Heart right ventricle (tissue), 16 donors: ENCODE results near the gene PHACTR2. TPM values are rescaled to one million over a fixed set of nuclear protein-coding genes. Genes with fewer than 3 reads are reported as not detected.

Experiments
- ATAC-seq, 8 donors: fragments of 200-7000 bp; cut with Tn5 transposase; one replicate each; pipeline ENCODE4 v1.9.1; 2020; ENCODE audit warnings: mild to moderate bottlenecking in 8 of 8, moderate library complexity in 8 of 8, moderate number of reproducible peaks in 1 of 8
- DNase-seq, 2 donors: peaks; one replicate each; pipeline ENCODE4 v3.0.0-alpha.2; 2020
- H3K27ac ChIP-seq, 10 donors: fragments of 200-600 bp; sonication (generic) in 2 of 10; one replicate each; pipeline versions ENCODE4 v1.5.0 to v1.8.0; 2020 to 2022; ENCODE audit warnings: mild to moderate bottlenecking in 3 of 10
- H3K27me3 ChIP-seq, 7 donors: fragments of 200-600 bp; one replicate each; pipeline ENCODE4 v1.8.0; 2021 to 2022; ENCODE audit warnings: mild to moderate bottlenecking in 2 of 7
- H3K36me3 ChIP-seq, 9 donors: fragments of 200-600 bp; sonication (generic) in 1 of 9; one replicate each; pipeline versions ENCODE4 v1.5.0 to v1.8.0; 2020 to 2022; ENCODE audit warnings: mild to moderate bottlenecking in 2 of 9
- H3K4me1 ChIP-seq, 9 donors: fragments of 200-600 bp; sonication (generic) in 1 of 9; one replicate each; pipeline versions ENCODE4 v1.5.0 to v1.8.0; 2020 to 2022; ENCODE audit warnings: mild to moderate bottlenecking in 4 of 9
- H3K4me3 ChIP-seq, 10 donors: fragments of 200-600 bp; sonication (generic) in 2 of 10; one replicate each; pipeline versions ENCODE4 v1.5.0 to v1.8.0; 2020 to 2022; ENCODE audit warnings: mild to moderate bottlenecking in 7 of 10, moderate library complexity in 2 of 10
- H3K9me3 ChIP-seq, 11 donors: fragments of 200-600 bp in 10 of 11; sonication (generic) in 2 of 11; one replicate each; pipeline versions ENCODE4 v1.5.0 to v1.8.0; 2013 to 2022; ENCODE audit warnings: mild to moderate bottlenecking in 2 of 11, control low read depth in 1 of 11, moderate library complexity in 1 of 11
- CTCF ChIP-seq, 9 donors: fragments of 200-600 bp; sonication (generic) in 2 of 9; IDR thresholded peaks; one replicate each; pipeline versions ENCODE4 v1.5.0 to v1.8.0; 2021 to 2022; ENCODE audit warnings: antibody characterized with exemption in 9 of 9, mild to moderate bottlenecking in 5 of 9, moderate library complexity in 1 of 9
- WGBS, 2 donors: extraction: QIAGEN DNeasy Blood & Tissue Kit; methylation state at CpG; one replicate each; pipeline ENCODE4 v1.1.7; 2013; ENCODE audit warnings: inconsistent platforms in 1 of 2; 5-methylcytosine and 5-hydroxymethylcytosine counted together
- intact Hi-C, 10 donors: fragments of 100-400 bp; cut with DNase I; formaldehyde crosslinking; loops; one replicate each; pipeline versions ENCODE4 v1.11.1 to v1.14.2; 2022
- polyA plus RNA-seq, 2 donors: library from polyadenylated mRNA; stranded (reverse); fragments of 200-250 nt; gene quantifications; one replicate each; pipeline ENCODE4 v1.2.3, GENCODE V29; 2013
- total RNA-seq, 10 donors: library from RNA; stranded (reverse); fragmentation: NEBNext Ultra II Directional in 3 of 10; extraction: Animal tissue kit (Norgen Biotek cat#: 25700) in 3 of 10; gene quantifications; one replicate each; pipeline versions ENCODE4 v1.2.1 to v1.2.4, GENCODE V29; 2021 to 2023
- donor health status: Arrhythmogenic right ventricular cardiomyopathy.
- donor health status: ischemic (EF 13 %, LVEDD 7.1; RV severe dilation, severe dysfunction).
- donor health status: healthy with polysubstance abuse.
- donor health status: DM: no; HTN: yes; CAD: no.
- donor health status: DM: no; HTN: no; CAD: no.
- donor health status: ischemic (EF 25% LVEDD 6.9; RV normal size, moderate dysfunction).
- donor health status: ischemic (EF 25% LVEDD 5.7; RV mildly dilated, moderate dysfunction).
- donor health status: healthy.
- donor health status: DM: yes; HTN: yes; CAD: no.
- donor health status: Ischemic cardiomyopathy.
- donor health status: ischemic (EF 35%, LVEDD 5.7; RV mildly dilated, moderate dysfunction).
- donor health status: nonischemic (EF 11% LVEDD 7.7; RV severe dilation, severe dysfunction).
- donor health status: DM: yes; HTN: yes; CAD: no.
- donor health status: PGD.
- donor health status: ischemic (EF 29% LVEDD 5.4; RV normal size, mild dysfunction).
- donor health status: nonischemic (EF 23%, LVEDD 6.1; RV moderate dilation, normal function).

The PHACTR2 gene
- total and polyA plus RNA-seq, 12 donors, result 6.5 to 96.3 (median 70.2) TPM

- H3K36me3 ChIP-seq, result peaks cover 0 to 4% (median 0%) of the 10 kb centered on the region in 9 donors
- no peak for DNase-seq
- ATAC-seq, result peak in 1 of 8 donors; percentile 19
- no peak for TF ChIP-seq CTCF (IDR thresholded peaks at IDR 0.05)
- H3K27ac ChIP-seq, result peak overlapping the region in 2 of 10 donors; percentile 21 to 76
- intact Hi-C loops, result loop anchor here in 1 of 10 donors (10.0 kb wide), 1 partner anchor 156 kb away; the partner anchor contains the start of gene LTV1
- no peaks in the 10 kb centered on the region for H3K27me3 ChIP-seq
- WGBS, 2 donors, result 85 to 87% methylated on average over 4 of the region's 4 CpGs
- H3K4me3 ChIP-seq, result no peak overlapping the region
- peaks cover 0 to under 1% (median 0%) of the 10 kb centered on the region in 11 donors for H3K9me3 ChIP-seq
- H3K4me1 ChIP-seq, result peaks cover 3 to 90% (median 67%) of the 10 kb centered on the region in 9 donors
These were observed 10.9 kb downstream of the PHACTR2 start for GRCh38 chr6:143688681-143689080.

GRCh38 chr6:143689852-143690251 is 12.1 kb downstream of the PHACTR2 start:
- H3K4me1 ChIP-seq, result peaks cover 3 to 87% (median 69%) of the 10 kb centered on the region in 9 donors
- no peaks in the 10 kb centered on the region for H3K27me3 ChIP-seq
- ATAC-seq (no peak), DNase-seq (no peak)
- intact Hi-C loops, result loop anchor here in 3 of 10 donors (5.0 to 10.0 kb wide), 4 partner anchors 42 to 155 kb away; partner anchors contain the start of gene LTV1 (in 1 of the 3)
- no peaks in the 10 kb centered on the region for H3K9me3 ChIP-seq
- peak overlapping the region in 1 of 10 donors; percentile 76 for H3K27ac ChIP-seq
- H3K36me3 ChIP-seq, result peaks cover 0 to 4% (median 0%) of the 10 kb centered on the region in 9 donors
- H3K4me3 ChIP-seq, result no peak overlapping the region
- no peak for TF ChIP-seq CTCF (IDR thresholded peaks at IDR 0.05)
- 79% methylated on average over 9 of the region's 9 CpGs for WGBS, 2 donors

- intact Hi-C loops, result loop anchor here in 3 of 10 donors (5.0 to 10.0 kb wide), 3 partner anchors 41 to 54 kb away; no protein-coding TSS in a partner anchor
- no peak for DNase-seq
- no peaks in the 10 kb centered on the region for H3K9me3 ChIP-seq
- WGBS, 2 donors, result 58 to 63% methylated on average over 1 of the region's 1 CpG
- H3K4me3 ChIP-seq, result no peak overlapping the region
- H3K36me3 ChIP-seq, result peaks cover 0 to 4% (median 0%) of the 10 kb centered on the region in 9 donors
- peaks cover 3 to 95% (median 78%) of the 10 kb centered on the region in 9 donors for H3K4me1 ChIP-seq
- no peak for TF ChIP-seq CTCF (IDR thresholded peaks at IDR 0.05)
- H3K27ac ChIP-seq, result peak overlapping the region in 2 of 10 donors; percentile 61 to 76
- no peaks in the 10 kb centered on the region for H3K27me3 ChIP-seq
- ATAC-seq, result no peak
These were observed 13.4 kb downstream of the PHACTR2 start for GRCh38 chr6:143691155-143691554.

GRCh38 chr6:143691900-143692636 is 14.3 kb downstream of the PHACTR2 start:
- peak overlapping the region in 2 of 10 donors; percentile 11 to 19 for H3K4me3 ChIP-seq
- no peaks in the 10 kb centered on the region for H3K27me3 ChIP-seq
- peak overlapping the region in 6 of 10 donors; percentile 33 to 76 (median 44) for H3K27ac ChIP-seq
- TF ChIP-seq CTCF (IDR thresholded peaks at IDR 0.05), result no peak
- 54 to 60% methylated on average over 7 of the region's 7 CpGs for WGBS, 2 donors
- H3K9me3 ChIP-seq, result no peaks in the 10 kb centered on the region
- H3K36me3 ChIP-seq, result peaks cover 0 to 4% (median 0%) of the 10 kb centered on the region in 9 donors
- no peak for ATAC-seq
- H3K4me1 ChIP-seq, result peaks cover 3 to 96% (median 80%) of the 10 kb centered on the region in 9 donors
- DNase-seq, result no peak
- intact Hi-C loops, result loop anchor here in 3 of 10 donors (5.0 to 10.0 kb wide), 3 partner anchors 40 to 53 kb away; no protein-coding TSS in a partner anchor
